ENCODE measurements around the gene LILRB3.
"Not testable (repeated sequence)": the region's sequence is repeated elsewhere in the genome, so short reads cannot be mapped to it uniquely, and the experiment has no call there.

The LILRB3 gene

GRCh38 chr19:54222474-54223276 is at the start of gene LILRB3:
Gene LILRB3 (minus strand): TSS chr19:54223007. CDS start chr19:54222976, 31 bp downstream.
- not testable (repeated sequence) for DNase-seq

GRCh38 chr19:54272181-54272580 is 49.4 kb upstream of the LILRB3 start:
- DNase-seq, result not testable (repeated sequence)

- DNase-seq, result not testable (repeated sequence)
These were observed 48.8 kb upstream of the LILRB3 start for GRCh38 chr19:54271587-54271986.

GRCh38 chr19:54271106-54271505 is 48.3 kb upstream of the LILRB3 start:
- no peak for DNase-seq

- DNase-seq, result no peak
These were observed 46.1 kb upstream of the LILRB3 start for GRCh38 chr19:54268936-54269335.

- DNase-seq, result peak; percentile 81 to 86
These were observed 43.3 kb upstream of the LILRB3 start for GRCh38 chr19:54266133-54266532.

- DNase-seq, result no peak
These were observed 39.7 kb upstream of the LILRB3 start for GRCh38 chr19:54262470-54262869.

- no peak for DNase-seq
These were observed 39.3 kb upstream of the LILRB3 start for GRCh38 chr19:54262066-54262465.

- DNase-seq, result no peak
These were observed 34.3 kb upstream of the LILRB3 start, which contains the start of gene LILRB5 for GRCh38 chr19:54257116-54257480. Gene LILRB5 (minus strand): TSS chr19:54257273. CDS start chr19:54257193, 80 bp downstream.

GRCh38 chr19:54256250-54257115 is 33.7 kb upstream of the LILRB3 start:
- no peak for DNase-seq

GRCh38 chr19:54255105-54255775 is 32.4 kb upstream of the LILRB3 start:
- DNase-seq, result no peak

- DNase-seq, result no peak
These were observed 31.5 kb upstream of the LILRB3 start for GRCh38 chr19:54254195-54254906.

GRCh38 chr19:54253331-54254194 is 30.8 kb upstream of the LILRB3 start:
- DNase-seq, result no peak

- no peak for DNase-seq
These were observed 30.0 kb upstream of the LILRB3 start for GRCh38 chr19:54252845-54253244.

GRCh38 chr19:54252243-54252642 is 29.4 kb upstream of the LILRB3 start:
- DNase-seq, result no peak

GRCh38 chr19:54248016-54248601 is 25.3 kb upstream of the LILRB3 start:
- DNase-seq, result peak; percentile 57 to 68

- no peak for DNase-seq
These were observed 24.5 kb upstream of the LILRB3 start for GRCh38 chr19:54247106-54247930.

- DNase-seq, result no peak
These were observed 23.1 kb upstream of the LILRB3 start for GRCh38 chr19:54245936-54246335.

- not testable (repeated sequence) for DNase-seq
These were observed 21.0 kb upstream of the LILRB3 start for GRCh38 chr19:54243809-54244208.

- DNase-seq, result not testable (repeated sequence)
These were observed 19.8 kb upstream of the LILRB3 start, which contains the start of gene LILRA6 for GRCh38 chr19:54242646-54243045. Gene LILRA6 (minus strand): TSS chr19:54242790.
